Measurements from ENCODE around the gene MEN1. TPM values are rescaled to one million over a fixed set of nuclear protein-coding genes. Genes with fewer than 3 reads are reported as not detected.

The MEN1 gene
- total and polyA plus RNA-seq, 9 of the 15 experiments (the other 6 are each of a cell fraction or from before 2014, with no cell fraction given) = 3.4 to 57.2 (median 19.3) TPM

- no peak for TF ChIP-seq USF2 (CRISPR knock-in tag; IDR thresholded peaks at IDR 0.05)
- peak; percentile 80 for TF ChIP-seq MEIS2 (IDR thresholded peaks at IDR 0.05; ENCODE audit: partially characterized antibody)
- TF ChIP-seq CBX1 (IDR thresholded peaks at IDR 0.05; ENCODE audit: low read depth) = no peak
- TF ChIP-seq TFAM (CRISPR knock-in tag; conservative IDR thresholded peaks at IDR 0.05) = no peak
- peak; percentile 71 for TF ChIP-seq ATF3 (IDR thresholded peaks at IDR 0.05)
- no peak for TF ChIP-seq ATF3 (CRISPR knock-in tag; conservative IDR thresholded peaks at IDR 0.05)
- TF ChIP-seq, protein P1, sequence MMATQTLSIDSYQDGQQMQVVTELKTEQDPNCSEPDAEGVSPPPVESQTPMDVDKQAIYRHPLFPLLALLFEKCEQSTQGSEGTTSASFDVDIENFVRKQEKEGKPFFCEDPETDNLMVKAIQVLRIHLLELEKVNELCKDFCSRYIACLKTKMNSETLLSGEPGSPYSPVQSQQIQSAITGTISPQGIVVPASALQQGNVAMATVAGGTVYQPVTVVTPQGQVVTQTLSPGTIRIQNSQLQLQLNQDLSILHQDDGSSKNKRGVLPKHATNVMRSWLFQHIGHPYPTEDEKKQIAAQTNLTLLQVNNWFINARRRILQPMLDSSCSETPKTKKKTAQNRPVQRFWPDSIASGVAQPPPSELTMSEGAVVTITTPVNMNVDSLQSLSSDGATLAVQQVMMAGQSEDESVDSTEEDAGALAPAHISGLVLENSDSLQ (IDR thresholded peaks at IDR 0.05) = 0 out of 2 replicates have a peak, but pooled peaks have one; percentile 19
- no peak for TF ChIP-seq RFX5 (IDR thresholded peaks at IDR 0.05; ENCODE audit: low read depth, low read length)
Observed at GRCh38 chr11:64814712-64815187, 4.4 kb upstream of the MEN1 start (continued).

- H2AFZ ChIP-seq (ENCODE audit: low read depth, low read length) = no peak overlapping the region
- no TSS peak for BruUV-seq (replicated peaks)
- no peak overlapping the region for H3K27ac ChIP-seq (ENCODE audit: extremely low read depth, low read depth, low read length)
- no peaks in the 10 kb centered on the region for H4K20me1 ChIP-seq (replicated peaks; ENCODE audit: control insufficient read depth, insufficient read depth, low read length)
- H3K27me3 ChIP-seq (ENCODE audit: control insufficient read depth in 2 of 2, insufficient read depth in 2 of 2, low read length in 2 of 2) = no peaks in the 10 kb centered on the region
- no peaks in the 10 kb centered on the region for H3K9me1 ChIP-seq (ENCODE audit: control insufficient read depth, insufficient read depth, low read length)
- peaks cover 15% of the 10 kb centered on the region for H3K79me2 ChIP-seq (ENCODE audit: control insufficient read depth, insufficient read depth, low read length)
- intact Hi-C loops (cut with micrococcal nuclease) = no loop called here
- CTCF ChIA-PET (ENCODE audit: low intra/inter-chr PET ratio) = no interaction called here
- POLR2A ChIA-PET = interaction anchor here (1.8 kb wide), 1 partner anchor 15 kb away, joined by 4 read pairs; no protein-coding TSS in a partner anchor
- H3K4me2 ChIP-seq (ENCODE audit: insufficient read depth, low read length) = no peak overlapping the region
- 72% methylated on average over 5 of the region's 5 CpGs for WGBS (ENCODE audit: insufficient coverage, low coverage, missing lambda C conversion rate)
- no peaks in the 10 kb centered on the region for H3K9me3 ChIP-seq (replicated peaks; ENCODE audit: control insufficient read depth, insufficient read depth, low read depth, low read length)
- FAIRE-seq (no peak), ATAC-seq (no peak), DNase-seq (ENCODE audit: extremely low read depth in 1 of 4, low spot score in 3 of 4) (no peak)
- H3K4me1 ChIP-seq (replicated peaks in 1 of 2; ENCODE audit: control insufficient read depth in 2 of 2, insufficient read depth in 2 of 2, low read length in 2 of 2) = peaks cover 5 to 21% of the 10 kb centered on the region in 2 experiments
- H3K36me3 ChIP-seq (ENCODE audit: control insufficient read depth, insufficient read depth, low read length) = peaks cover 7% of the 10 kb centered on the region; the same call in 1 of the 3 replicates
- no peak overlapping the region for H3K4me3 ChIP-seq
- in situ Hi-C loops (cut with MboI) = no loop called here
- no peak overlapping the region for H3K9ac ChIP-seq (ENCODE audit: insufficient read depth in 1 of 2, low read depth in 2 of 2, low read length in 2 of 2)
- TF ChIP-seq, protein P2, sequence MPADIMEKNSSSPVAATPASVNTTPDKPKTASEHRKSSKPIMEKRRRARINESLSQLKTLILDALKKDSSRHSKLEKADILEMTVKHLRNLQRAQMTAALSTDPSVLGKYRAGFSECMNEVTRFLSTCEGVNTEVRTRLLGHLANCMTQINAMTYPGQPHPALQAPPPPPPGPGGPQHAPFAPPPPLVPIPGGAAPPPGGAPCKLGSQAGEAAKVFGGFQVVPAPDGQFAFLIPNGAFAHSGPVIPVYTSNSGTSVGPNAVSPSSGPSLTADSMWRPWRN (IDR thresholded peaks at IDR 0.05; ENCODE audit: low read depth) = no peak
- no peak for TF ChIP-seq RB1 (IDR thresholded peaks at IDR 0.05; ENCODE audit: low read depth)
- no peak for TF ChIP-seq TCFL5 (CRISPR knock-in tag; conservative IDR thresholded peaks at IDR 0.05)
- no peak for TF ChIP-seq ZNF282 (CRISPR knock-in tag; IDR thresholded peaks at IDR 0.05)
- TF ChIP-seq SMAD4 (CRISPR knock-in tag; conservative IDR thresholded peaks at IDR 0.05) = no peak
- TF ChIP-seq TFAP4 (CRISPR knock-in tag; IDR thresholded peaks at IDR 0.05; ENCODE audit: borderline replicate concordance) = no peak
- no peak for TF ChIP-seq HBP1 (CRISPR knock-in tag; IDR thresholded peaks at IDR 0.05)
Observed at GRCh38 chr11:64813826-64814225, 3.5 kb upstream of the MEN1 start.
